GM12801 (cell line): ENCODE measurements around the gene IKZF4.

Source experiments
- CTCF ChIP-seq: IDR thresholded peaks from one replicate; pipeline ENCODE4 v1.5.1; 2011; ENCODE audit warnings: control low read depth; ENCODE audit not compliant: insufficient read length; ENCODE audit errors: extremely low read depth

Gene IKZF4

DNA sequence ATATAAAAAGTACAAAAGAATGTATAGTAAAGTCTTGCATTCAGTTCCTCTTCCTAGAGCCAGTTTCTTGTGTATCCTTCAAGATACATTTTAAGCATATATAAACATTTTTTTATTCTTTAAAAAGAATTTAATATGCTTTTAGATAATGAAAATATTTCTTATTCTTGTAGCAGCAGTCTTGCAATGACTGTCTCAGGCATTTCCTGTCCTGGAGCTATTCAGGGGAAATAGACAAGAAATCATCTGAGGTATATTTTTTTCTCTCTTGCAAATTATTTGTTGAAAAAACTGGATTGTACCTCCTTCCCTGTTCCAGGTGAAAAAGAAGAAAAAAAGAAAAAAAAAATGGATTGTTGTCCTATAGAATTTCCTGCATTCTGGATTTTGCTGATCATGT, 42.2 kb downstream of the IKZF4 start:
- no peak for TF ChIP-seq CTCF

GRCh38 chr12:56071648-56072047, 50.8 kb downstream of the IKZF4 start:
- TF ChIP-seq CTCF, result no peak

- no peak for TF ChIP-seq CTCF
Measured at GRCh38 chr12:56074396-56074795, 53.6 kb downstream of the IKZF4 start.

DNA sequence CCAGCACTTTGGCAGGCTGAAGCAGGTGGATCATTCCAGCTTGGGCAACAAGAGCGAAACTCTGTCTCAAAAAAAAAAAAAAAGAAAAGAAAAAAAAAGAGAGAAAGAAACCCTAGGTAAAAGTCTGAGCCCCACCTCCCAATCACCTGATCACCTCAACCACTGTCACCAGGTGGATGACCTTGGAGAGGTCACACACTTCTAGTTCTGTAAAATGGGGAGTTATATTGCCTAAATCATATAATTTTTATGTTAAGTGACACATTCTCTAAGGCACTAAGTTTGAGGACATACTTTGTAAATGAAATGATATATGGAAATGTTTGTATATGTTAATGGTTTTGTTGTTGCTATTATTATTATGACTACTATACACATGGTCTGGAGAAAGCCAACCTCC, 57.6 kb downstream of the IKZF4 start:
- no peak for TF ChIP-seq CTCF

- TF ChIP-seq CTCF, result no peak
Measured at GRCh38 chr12:56078931-56079722, 58.3 kb downstream of the IKZF4 start.

DNA sequence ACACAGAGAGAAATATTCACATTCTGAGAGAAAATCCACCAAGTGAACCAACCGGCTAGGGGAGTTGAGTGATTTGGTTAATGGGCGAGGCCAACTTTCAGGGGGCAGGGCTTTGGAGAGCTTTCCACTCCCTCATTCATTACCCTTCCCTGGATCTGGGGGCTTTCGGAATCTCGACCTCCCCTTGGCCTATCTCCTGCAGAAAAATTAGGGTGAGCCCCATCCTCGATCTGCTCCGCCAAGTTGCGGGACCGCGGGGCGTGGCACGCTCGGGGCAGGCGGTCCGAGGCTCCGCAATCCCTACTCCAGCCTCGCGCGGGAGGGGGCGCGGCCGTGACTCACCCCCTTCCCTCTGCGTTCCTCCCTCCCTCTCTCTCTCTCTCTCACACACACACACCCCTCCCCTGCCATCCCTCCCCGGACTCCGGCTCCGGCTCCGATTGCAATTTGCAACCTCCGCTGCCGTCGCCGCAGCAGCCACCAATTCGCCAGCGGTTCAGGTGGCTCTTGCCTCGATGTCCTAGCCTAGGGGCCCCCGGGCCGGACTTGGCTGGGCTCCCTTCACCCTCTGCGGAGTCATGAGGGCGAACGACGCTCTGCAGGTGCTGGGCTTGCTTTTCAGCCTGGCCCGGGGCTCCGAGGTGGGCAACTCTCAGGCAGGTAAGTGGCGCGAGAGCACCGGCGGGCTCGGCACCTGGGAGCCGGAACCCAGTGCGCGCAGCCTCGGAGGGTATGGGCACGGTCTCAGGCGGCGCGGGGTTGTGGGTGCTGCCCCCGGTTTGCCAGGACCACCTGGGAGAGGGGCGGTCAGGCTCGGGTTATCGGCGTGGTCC, 59.1 kb downstream of the IKZF4 start, which contains the start of gene ERBB3:
Gene ERBB3 (plus strand): TSS at position 443 of the 833 bp plus-strand sequence. CDS start 136 bp downstream, at position 579.
- TF ChIP-seq CTCF, result no peak

GRCh38 chr12:56080556-56081138, 59.8 kb downstream of the IKZF4 start:
- no peak for TF ChIP-seq CTCF
